RWPE2 (cell line): ENCODE data around the gene JPH3.

Experiments
- ATAC-seq: fragments of 200-7000 bp; cut with Tn5 transposase; 3 replicates; pipeline ENCODE4 v1.9.1; 2021; ENCODE audit warnings: low read depth
- DNase-seq: peaks from one replicate; pipeline ENCODE4 v3.0.0-alpha.2; 2020; ENCODE audit warnings: low spot score
- H3K27ac ChIP-seq: fragments of 450-650 bp; 2 replicates; pipeline ENCODE4 v1.5.1; 2017; ENCODE audit warnings: mild to moderate bottlenecking; ENCODE audit not compliant: poor library complexity, severe bottlenecking
- H3K27me3 ChIP-seq: fragments of 250-450 bp; sonication (Bioruptor Pico); 2 replicates; pipeline ENCODE4 v1.5.1; 2021; ENCODE audit warnings: mild to moderate bottlenecking, moderate library complexity; ENCODE audit not compliant: insufficient read depth, poor library complexity, severe bottlenecking
- H3K36me3 ChIP-seq: fragments of 250-450 bp; sonication (Bioruptor Pico); 2 replicates; pipeline ENCODE4 v1.5.1; 2020; ENCODE audit warnings: low read depth, mild to moderate bottlenecking, moderate library complexity
- H3K4me1 ChIP-seq: fragments of 250-450 bp; sonication (Bioruptor Pico); 2 replicates; pipeline ENCODE4 v1.5.1; 2021; ENCODE audit warnings: mild to moderate bottlenecking, moderate library complexity; ENCODE audit not compliant: insufficient read depth, poor library complexity, severe bottlenecking
- H3K4me3 ChIP-seq: fragments of 250-450 bp; sonication (Bioruptor Pico); 2 replicates; pipeline ENCODE4 v1.5.1; 2021; ENCODE audit warnings: mild to moderate bottlenecking, moderate library complexity; ENCODE audit not compliant: severe bottlenecking
- H3K9me3 ChIP-seq: fragments of 250-450 bp; sonication (Bioruptor Pico); 2 replicates; pipeline ENCODE4 v1.5.1; 2021; ENCODE audit warnings: mild to moderate bottlenecking, moderate library complexity; ENCODE audit not compliant: severe bottlenecking
- CTCF ChIP-seq: fragments of 450-650 bp; IDR thresholded peaks from one replicate; pipeline ENCODE4 v1.5.1; 2017; ENCODE audit warnings: mild to moderate bottlenecking, moderate library complexity; ENCODE audit not compliant: poor library complexity, severe bottlenecking

JPH3 gene

GRCh38 chr16:87671715-87672270 lies 69.5 kb downstream of the JPH3 start:
- DNase-seq (no peak), ATAC-seq (no peak)
- H3K4me1 ChIP-seq: no peaks in the 10 kb centered on the region
- no peaks in the 10 kb centered on the region for H3K9me3 ChIP-seq
- H3K36me3 ChIP-seq: no peaks in the 10 kb centered on the region
- no peaks in the 10 kb centered on the region for H3K27me3 ChIP-seq
- H3K27ac ChIP-seq: no peak overlapping the region
- H3K4me3 ChIP-seq: no peak overlapping the region
- TF ChIP-seq CTCF: no peak

GRCh38 chr16:87674419-87674818 lies 72.1 kb downstream of the JPH3 start:
- Histone ChIP-seq H3K4me1 (no peaks in the 10 kb centered on the region), H3K27me3 (no peaks in the 10 kb centered on the region), H3K4me3 (no peak overlapping the region), H3K36me3 (no peaks in the 10 kb centered on the region), H3K27ac (no peak overlapping the region), H3K9me3 (no peaks in the 10 kb centered on the region)
- no peak for TF ChIP-seq CTCF
- DNase-seq (no peak), ATAC-seq (no peak)

GRCh38 chr16:87675111-87675719 lies 72.9 kb downstream of the JPH3 start:
- DNase-seq: no peak
- Histone ChIP-seq H3K9me3 (no peaks in the 10 kb centered on the region), H3K27ac (no peak overlapping the region), H3K4me3 (no peak overlapping the region), H3K4me1 (no peaks in the 10 kb centered on the region), H3K36me3 (no peaks in the 10 kb centered on the region), H3K27me3 (no peaks in the 10 kb centered on the region)
- peak; percentile 52; the same call in 2 of the 3 replicates for ATAC-seq
- TF ChIP-seq CTCF: no peak

GRCh38 chr16:87677830-87678229 lies 75.5 kb downstream of the JPH3 start:
- TF ChIP-seq CTCF: no peak
- H3K4me1 ChIP-seq: no peaks in the 10 kb centered on the region
- ATAC-seq (no peak), DNase-seq (no peak)
- no peaks in the 10 kb centered on the region for H3K36me3 ChIP-seq
- no peaks in the 10 kb centered on the region for H3K27me3 ChIP-seq
- H3K9me3 ChIP-seq: no peaks in the 10 kb centered on the region
- H3K4me3 ChIP-seq: no peak overlapping the region
- H3K27ac ChIP-seq: no peak overlapping the region

GRCh38 chr16:87678618-87679017 lies 76.3 kb downstream of the JPH3 start:
- Histone ChIP-seq H3K9me3 (no peaks in the 10 kb centered on the region), H3K36me3 (no peaks in the 10 kb centered on the region), H3K4me3 (no peak overlapping the region), H3K27ac (no peak overlapping the region), H3K27me3 (no peaks in the 10 kb centered on the region), H3K4me1 (no peaks in the 10 kb centered on the region)
- ATAC-seq (no peak), DNase-seq (no peak)
- no peak for TF ChIP-seq CTCF
